HG03460 (cell line): ENCODE data around the gene IDH3A.
"Not testable (repeated sequence)": the region's sequence is repeated elsewhere in the genome, so short reads cannot be mapped to it uniquely, and the experiment has no call there.

Experiments
- ATAC-seq: cut with Tn5 transposase; IDR thresholded peaks from one replicate; pipeline ENCODE4 v1.9.1; 2021; ENCODE audit not compliant: unreplicated experiment

IDH3A gene

DNA sequence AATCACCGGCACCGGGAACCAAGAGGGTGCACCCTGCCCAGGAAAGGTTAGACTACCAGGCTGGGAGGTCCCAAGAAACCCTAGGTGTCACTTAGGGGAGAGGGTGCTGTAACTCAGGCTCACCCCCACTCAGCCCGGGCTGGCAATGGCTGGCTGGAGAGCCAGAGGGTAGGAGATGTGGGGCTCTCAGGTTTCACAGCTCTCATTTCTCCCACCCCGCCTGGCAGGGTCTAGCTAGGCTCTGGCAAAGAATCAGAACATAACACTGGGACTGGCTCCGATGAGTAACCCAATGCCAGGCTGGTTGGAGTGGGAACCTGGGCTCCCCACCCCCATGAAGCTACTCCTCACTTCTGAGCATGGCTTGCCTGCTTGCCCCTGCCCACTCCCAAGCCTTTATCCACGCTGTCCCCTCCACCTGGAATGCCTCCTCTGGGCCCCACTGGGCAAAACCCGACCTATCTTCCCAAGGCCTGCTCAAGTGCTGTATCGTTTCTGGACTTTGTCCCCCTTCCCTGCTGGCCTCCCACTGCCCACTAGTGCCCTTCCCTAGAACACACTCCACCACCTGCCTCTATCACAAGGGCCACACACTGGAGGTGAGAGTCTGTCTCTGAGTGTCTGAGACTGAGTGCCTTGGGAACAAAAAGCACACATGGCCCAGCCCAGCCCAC, 19.9 kb upstream of the IDH3A start:
- no peak for ATAC-seq

DNA sequence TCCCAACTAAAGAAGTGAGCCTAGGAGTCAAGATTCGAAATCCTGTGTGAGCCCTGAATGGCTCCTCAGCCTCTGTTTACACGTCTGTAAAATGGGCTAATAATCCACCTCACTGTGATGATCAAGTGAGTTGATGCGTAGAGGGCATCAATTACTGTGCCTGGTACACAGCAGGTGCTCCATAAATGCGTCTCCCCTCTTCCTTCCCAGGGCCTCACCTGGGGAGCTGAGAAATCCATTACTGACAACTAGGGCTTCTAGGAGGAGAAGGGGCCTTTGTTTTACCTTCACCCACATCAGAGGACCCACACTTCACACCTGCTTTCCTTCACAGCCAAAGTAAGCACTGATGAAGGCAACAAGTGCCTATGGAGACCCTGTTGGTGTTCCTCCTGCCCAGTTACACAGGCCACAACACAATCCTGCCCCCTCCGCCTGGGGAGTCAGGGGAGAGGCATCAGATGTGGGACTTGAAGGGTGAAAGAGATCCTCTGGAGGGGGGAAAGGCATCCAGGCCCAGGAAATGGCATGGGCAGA, 19.3 kb upstream of the IDH3A start:
- ATAC-seq: no peak

DNA sequence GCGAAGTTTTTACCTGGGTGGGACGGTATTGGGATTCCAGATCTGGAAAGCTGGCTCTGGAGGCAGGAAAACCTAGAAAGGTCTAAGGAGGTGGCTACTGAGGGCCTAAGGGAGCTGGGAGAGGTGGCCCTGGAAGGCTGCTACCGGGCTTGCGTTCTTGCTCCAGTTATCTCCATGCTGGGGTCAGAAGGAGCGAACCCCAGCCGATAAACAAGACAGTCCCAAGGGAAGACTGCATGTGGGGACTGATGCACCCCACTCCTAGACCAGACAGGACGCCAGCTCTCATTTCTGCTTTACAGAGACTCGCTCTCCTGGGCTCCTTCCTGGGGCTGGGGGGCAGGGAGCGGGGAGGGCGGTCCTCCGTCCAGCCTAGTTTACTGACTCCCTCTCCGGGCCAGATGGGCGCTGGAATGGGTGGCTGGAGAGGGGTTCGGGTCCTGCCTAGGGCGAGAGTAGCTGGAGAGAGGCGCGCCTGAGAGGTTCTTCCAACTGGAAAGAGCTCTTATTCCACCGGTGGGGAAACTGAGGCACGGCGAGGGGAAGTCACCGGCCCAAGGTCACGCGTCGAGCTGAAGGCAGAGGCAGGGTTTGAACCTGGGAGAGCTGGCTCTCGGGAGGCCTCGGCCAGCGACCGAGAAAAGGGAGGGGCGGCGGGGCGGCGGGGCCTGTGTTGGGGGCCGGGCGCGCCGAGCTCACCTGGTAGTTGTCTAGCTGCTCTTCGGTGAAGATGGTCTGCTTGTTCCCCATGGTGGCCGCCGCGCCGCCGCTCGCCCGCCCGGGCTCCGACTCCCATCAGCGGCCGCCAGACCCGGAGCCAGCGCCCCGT, 18.5 kb upstream of the IDH3A start:
- ATAC-seq: peak; percentile 31

DNA sequence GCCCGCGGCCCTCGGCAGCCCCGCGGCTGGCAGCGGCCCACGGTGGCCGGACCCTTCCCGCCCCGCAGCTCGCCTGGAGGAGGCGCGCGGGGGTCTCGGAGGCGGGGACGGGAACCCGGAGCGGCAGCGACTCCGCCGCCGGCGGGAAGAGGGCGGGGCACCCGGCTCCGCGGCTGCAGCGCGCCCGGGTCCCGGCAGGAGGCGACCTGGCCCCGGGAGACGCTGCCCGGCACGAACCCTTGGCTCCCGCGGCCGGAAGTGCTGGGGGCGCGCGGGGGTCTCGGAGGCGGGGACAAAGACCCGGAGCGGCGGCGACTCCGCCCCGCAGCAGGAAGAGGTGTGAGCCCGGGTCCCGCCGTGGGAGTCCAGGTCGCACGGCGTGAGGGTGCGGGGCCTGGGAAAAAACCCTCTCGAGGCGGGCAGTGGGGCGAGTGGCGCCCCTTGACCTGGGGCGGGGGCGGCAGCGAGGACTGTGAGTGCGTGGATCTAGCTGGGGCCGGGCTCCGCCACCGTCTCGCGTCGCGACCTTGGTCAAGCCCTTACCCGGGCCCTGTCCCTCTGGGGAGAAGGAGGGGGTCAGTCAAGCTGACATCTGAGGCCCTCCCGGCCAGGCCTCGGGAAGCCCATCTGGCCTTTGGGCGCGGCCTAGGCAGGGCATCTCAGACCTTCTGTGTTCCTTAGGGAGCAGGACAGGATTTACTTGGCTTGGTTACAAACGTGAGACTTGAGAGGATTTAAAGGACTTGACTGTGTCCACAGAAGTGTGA, 17.7 kb upstream of the IDH3A start, which contains the start of gene CIB2:
TSS of gene CIB2 (minus strand) at position 151 of the 767 bp plus-strand sequence. CDS start 230 bp downstream, outside the sequence.
- ATAC-seq: peak; percentile 82

DNA sequence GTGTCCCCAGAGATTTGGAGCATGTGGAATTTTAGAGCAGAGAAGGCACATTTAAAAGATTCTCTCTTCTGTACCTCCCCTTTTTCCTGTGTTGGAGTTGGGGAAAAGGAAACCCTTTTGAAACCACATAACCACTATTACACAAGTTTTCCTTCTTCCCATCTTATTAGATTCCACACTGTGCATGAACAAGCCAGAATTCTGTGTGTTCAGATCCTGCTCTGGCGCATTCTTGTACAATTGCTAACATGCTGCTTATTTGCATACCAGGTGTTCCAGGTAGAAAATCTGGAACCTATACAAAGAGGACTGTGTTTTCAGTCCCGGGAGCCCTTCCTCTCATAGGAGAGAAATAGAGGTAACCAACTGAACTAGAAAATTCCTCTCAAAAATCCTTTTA, 15.4 kb upstream of the IDH3A start:
- no peak for ATAC-seq

DNA sequence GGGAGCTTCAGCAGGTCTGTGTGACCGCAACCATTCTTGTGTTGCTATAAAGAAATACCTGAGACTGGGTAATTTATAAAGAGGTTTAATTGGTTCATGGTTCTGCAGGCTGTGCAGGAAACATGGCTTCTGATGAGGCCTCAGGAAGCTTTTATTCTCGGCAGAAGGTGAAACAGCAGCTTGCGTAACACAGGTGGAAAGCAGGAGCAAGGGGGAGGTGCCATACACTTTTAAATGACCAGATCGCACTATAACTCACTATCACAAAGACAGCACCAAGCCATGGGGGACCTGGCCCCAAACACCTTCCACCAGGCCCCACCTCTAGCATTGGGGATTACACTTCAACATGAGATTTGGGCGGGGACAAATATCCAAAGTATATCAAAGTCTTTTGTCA, 9.6 kb upstream of the IDH3A start:
- ATAC-seq: no peak

DNA sequence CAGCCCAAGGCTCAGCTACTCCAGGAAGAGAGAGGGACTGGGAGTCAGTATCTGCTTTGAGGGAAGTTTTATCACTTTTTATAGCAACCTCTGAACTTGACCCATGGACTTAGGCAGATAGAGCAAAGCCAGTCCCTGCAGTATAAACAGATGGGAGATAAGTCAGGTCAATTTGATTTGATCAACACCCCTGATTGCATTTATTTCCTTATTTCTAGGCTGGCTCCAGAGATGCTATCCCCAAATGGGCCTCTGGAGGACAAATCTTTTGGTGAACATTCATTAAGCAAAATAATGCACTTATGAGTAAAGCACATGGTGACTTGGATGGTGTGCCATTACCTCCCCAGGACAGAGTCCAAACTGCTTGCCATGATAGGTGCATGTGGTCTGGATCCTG, 8.9 kb upstream of the IDH3A start:
- ATAC-seq: no peak

DNA sequence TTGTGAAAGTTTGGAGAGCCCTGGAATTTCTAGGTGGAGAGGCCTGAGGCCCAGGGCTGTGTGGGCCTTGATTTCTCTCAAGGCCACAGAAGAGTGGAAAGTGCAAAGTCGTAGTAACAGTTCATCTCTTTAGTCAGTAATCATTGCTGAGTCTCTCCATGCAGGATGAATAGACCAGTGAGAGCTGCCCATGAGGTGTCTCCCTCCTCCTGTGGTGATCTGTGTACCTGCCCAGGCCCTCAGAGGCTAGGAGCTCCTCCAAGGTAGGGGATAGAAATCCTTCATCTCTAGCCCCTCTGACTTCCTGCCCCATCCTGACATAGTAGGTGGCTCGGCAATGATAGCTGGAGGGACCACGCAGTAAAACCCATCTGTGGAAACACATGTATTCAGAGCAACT, 6.8 kb upstream of the IDH3A start:
- ATAC-seq: no peak

DNA sequence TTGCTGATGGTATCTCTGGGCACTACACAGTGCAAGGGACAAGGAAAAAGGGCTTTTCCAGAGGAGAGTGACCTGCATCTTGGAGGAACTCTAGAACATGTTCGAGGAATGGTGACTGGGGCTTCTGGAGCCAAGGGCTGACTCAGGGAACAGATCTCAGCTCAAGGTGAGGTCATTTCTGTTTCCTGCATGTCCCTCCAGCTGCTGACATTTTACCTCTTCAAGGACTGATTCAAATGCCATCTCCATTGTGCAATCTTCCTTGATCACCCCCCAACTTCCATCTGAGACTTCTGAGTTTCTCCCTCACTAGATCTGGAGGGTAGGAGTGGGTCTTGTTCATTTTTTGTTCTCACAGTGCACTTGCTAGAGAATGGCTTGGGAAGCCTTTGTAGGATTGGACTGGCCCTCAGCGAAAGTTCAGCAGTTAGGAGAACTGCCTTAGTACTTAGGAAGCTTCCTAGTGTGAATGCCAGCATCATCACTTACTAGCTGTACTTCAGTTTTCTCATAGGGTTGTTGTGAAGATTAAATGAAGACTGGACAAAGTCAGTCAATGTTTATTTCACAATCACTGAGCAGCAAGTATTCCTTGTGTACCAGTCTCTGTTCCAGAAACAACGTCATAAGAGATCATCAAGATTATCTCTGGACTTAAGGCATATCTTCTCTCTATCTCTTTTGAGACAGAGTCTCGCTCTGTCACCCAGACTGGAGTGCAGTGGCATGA, 2.6 kb upstream of the IDH3A start:
- no peak for ATAC-seq

DNA sequence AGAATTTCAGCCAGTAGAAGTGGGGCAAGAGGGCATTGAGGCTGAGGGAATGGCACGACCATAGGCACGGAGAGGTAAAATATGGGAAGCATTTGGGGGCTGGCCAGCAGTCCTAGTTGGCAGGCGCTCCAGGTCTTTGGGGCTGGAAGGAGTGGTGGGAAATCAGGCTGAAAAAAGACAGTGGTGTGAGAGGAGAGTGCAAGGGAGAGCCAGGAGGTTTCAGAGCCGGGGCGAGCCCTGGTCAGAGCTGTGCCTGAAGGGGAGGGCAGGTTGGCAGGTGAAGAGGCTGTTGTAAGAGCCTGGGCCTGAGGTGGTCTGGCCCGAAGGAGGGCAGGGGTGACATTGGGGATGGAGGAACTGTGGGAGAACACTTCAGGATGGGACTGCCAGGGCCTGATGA, 1.6 kb upstream of the IDH3A start:
- ATAC-seq: no peak

DNA sequence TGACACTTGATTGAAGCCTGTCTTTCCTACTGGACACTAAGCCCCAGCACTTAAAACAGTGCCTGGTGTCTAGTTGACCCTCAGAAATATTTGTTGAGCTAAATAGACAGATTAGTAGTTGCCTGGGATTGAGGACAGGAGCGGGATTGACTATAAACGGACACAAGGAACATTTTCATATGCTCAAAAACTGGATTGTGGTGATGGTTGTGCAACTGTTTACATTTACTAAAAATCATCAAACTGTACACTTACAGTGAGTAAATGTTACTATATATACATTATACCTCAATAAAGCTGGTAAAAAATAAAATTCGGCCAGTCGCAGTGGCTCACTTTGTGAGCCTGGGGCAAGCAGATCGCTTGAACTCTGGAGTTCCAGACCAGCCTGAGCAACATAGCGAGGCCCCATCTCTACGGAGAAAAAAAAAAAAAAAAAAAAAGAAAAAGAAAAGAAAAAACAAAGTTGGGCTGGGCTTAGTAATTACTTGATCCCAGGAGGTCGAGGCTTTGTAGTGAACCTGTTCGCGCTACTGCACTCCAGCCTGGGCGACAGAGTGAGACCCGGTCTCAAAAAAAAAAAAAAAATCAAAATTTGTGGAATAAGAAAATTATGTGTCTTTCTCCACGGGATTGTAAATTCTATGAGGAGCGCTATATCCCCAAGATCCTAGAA, 632 bp upstream of the IDH3A start:
- peak; percentile 14 for ATAC-seq

DNA sequence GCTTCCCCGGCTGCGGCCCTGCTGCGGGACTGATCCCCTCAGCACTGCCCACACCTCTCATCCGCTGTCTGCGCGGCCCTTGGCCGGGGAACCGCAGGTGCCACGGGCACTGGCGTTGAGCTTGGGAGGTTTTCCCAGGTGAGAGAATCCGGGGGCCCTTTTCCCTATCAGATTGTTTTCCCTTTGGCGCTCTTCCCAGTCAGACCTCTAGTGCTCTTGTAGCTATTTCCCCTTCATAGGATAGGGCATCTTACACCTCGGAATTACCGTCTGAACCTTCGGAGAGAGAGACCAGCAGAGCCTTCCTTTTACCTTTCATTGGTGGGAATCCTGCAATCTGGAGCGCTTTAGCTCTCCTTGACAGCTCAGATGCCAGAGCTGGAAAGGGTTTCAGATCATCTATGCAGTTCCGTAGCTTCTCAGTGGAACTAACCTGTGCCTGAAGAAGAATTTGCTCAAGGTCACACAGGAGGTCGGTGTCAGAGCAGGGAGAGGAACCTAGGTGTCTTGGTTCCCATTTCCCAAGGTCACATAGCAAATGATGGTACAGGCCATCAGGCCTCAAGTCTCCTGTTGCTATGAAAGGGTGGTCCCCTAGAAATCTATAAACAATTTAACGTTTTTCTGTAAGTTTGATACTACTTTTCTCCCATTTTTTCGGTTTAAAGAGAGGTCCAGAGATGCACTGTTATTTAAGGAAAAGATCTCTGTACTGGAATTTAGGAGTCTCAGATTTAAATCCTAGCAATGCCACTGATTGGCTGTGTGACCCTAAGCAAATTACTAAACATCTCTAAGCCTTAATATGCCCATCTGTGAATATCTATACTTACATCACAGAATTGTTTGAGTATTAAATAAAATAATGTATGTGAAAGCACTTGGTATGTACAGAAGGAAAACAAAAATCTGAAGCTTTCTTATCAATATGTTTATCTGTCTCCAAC, 916 bp downstream of the IDH3A start:
- ATAC-seq: no peak

DNA sequence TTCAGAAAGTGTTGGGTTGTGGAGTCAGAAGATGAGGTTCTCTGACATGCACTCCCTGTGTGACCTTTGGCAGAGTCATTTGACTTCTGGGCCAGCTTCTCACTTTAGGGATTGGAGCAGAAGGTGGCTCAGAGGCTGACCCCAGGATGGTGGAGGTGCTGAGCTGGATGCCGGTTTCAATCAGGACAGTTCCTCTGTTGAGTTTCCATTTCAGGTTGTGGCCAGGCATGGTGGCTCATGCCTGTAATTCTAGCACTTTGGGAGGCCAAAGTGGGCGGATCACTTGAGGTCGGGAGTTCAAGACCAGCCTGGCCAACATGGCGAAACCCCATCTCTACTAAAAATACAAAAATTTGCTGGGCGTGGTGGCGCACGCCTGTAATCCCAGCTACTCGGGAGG, 1.9 kb downstream of the IDH3A start:
- not testable (repeated sequence) for ATAC-seq

DNA sequence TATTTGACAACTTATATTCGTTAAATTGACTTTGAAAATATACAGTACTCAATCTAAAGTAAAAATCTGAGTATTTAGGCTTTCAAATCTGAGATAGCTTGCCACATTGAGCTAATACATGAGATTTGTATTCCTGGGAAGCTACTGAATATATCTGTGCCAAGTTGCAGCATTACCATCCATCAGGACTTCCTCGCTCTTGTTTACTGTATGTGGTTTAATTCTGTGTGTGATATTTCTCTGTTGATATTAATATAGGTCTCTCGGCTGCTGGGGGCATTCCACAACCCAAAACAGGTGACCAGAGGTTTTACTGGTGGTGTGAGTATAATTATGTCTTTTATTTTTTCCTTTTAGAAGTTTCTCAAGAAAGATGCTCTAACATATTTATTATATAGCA, 5.8 kb downstream of the IDH3A start:
- no peak for ATAC-seq

DNA sequence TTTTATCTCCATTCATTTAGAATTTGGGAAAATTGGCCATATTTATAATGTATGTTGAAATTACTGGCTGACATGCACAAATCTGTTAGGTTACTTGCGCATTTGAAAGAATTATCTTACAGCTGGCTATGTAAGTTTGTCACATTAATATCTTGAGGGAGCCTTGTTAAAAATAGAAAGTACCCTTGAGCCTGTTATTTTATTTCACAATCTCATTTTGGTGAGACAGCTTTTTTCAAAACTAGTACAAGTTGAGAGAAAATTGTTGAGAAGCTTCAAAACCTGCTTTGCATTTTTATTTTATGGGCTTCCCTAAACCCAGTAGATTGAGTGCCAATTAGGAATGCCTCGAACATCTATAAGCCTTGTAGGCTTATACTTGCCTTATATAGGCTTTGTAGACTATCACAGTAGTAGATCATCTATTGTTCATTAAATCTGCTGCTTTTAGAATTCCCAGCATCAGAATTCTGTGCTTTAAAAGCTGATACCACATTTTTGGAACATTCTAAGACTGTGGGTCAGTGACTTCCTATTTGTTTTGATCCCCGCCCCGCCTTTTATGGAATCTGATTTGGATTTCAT, 6.3 kb downstream of the IDH3A start:
- ATAC-seq: no peak

DNA sequence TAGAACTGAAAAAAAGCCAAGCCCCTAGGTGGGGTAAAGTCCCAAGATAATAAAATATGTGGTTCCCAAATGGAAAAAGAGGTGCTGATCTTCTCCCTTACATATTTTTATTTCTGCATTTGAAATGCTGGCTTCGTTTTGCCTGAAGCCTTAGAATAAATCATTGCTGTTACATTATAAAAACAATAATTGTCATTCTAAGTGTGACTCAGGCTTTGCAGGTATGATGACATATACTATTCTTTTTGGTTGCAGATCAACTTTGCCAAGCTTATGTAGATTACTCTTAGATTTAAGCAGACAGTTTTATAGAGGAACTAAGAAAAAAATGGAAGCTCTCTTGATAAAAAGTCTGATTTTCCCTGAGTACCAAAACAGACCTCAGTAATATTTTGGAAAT, 7.5 kb downstream of the IDH3A start:
- no peak for ATAC-seq

DNA sequence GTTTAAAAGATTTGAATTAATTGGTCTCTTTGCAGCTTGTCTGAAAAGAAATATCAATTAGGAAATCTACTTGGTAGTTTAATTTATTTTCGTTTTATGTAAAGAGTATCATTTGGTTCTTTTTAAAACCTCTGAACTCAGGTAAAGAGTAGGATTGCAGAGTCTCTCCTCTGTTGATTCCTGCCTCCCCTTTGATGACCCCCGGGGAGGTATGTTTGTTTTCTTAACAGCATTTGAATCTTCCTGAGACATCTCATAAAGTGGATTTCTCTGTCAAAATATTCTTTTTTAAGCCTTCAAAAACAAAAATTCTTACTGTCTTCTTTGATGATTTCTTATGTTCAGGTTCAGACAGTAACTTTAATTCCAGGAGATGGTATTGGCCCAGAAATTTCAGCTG, 8.0 kb downstream of the IDH3A start:
- ATAC-seq: no peak

DNA sequence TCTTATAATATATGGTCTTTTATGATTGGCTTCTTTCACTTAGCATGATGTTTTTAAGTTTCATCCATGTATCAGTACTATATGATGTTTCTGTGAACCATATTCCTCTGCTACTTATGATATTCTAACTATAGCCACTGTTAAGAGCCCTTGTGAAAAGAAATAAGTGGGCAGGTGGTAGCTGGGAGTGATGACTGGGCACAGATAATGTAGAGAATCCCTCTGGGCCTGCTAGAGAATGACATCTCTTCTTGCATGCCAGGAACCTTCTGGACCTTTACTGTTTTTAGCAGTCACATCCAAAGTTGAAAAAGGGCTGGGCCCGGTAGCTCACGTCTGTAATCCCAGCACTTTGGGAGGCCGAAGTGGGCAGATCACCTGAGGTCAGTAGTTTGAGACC, 10.2 kb downstream of the IDH3A start:
- ATAC-seq: no peak

DNA sequence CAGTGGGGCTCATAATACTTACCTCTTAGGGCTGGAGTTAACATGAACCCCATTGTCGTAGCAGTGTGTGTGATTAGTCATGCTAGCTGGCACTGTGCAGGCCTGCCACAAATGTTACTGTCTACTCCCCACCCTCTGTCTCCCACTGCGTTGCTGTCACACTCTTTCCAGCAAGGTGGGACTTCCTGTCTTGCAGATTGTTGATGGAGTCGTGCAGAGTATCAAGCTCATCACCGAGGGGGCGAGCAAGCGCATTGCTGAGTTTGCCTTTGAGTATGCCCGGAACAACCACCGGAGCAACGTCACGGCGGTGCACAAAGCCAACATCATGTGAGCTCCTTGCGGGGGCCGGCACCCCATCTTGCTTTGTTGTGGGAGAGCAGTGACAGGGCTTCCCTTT, 12.9 kb downstream of the IDH3A start:
- ATAC-seq: no peak
